Activated naive CD8-positive, alpha-beta T cell treated with anti-CD3 and anti-CD28 coated beads, Interleukin-2, amount 10 ng/mL, durations not matched to agents 7 days and 5 days (primary cell): ENCODE measurements around the gene CCDC40. TPM values are rescaled to one million over a fixed set of nuclear protein-coding genes. Genes with fewer than 3 reads are reported as not detected.

Experiments
- ATAC-seq: fragments of 150-1000 bp; cut with Tn5 transposase; one replicate; pipeline ENCODE4 v1.10.0; 2021; ENCODE audit warnings: low read depth, moderate library complexity
- POLR2A ChIA-PET: fragments of 350-600 bp; sonication (Branson Sonifier 250); formaldehyde crosslinking; loops from one replicate; lab custom pipeline; 2021; ENCODE audit warnings: antibody characterized with exemption; lab: Charles Lee
- DNase-seq: peaks from one replicate; pipeline ENCODE4 v3.0.0; 2021
- H3K27ac Mint-ChIP-seq: one replicate; pipeline ENCODE4 v1.8.0; 2022; ENCODE audit warnings: mild to moderate bottlenecking, mixed read lengths
- H3K27me3 Mint-ChIP-seq: one replicate; pipeline ENCODE4 v1.8.0; 2022; ENCODE audit warnings: mild to moderate bottlenecking, moderate library complexity, mixed read lengths
- H3K36me3 Mint-ChIP-seq: one replicate; pipeline ENCODE4 v1.8.0; 2021; ENCODE audit warnings: mild to moderate bottlenecking, mixed read lengths
- H3K4me1 Mint-ChIP-seq: one replicate; pipeline ENCODE4 v1.8.0; 2021; ENCODE audit warnings: mixed read lengths
- H3K4me3 Mint-ChIP-seq: one replicate; pipeline ENCODE4 v1.8.0; 2022; ENCODE audit warnings: mild to moderate bottlenecking, moderate library complexity, mixed read lengths
- H3K9me3 Mint-ChIP-seq: one replicate; pipeline ENCODE4 v1.8.0; 2021; ENCODE audit warnings: mixed read lengths
- total RNA-seq, 2 experiments: library from RNA; stranded (reverse); gene quantifications; one replicate each; pipeline ENCODE4 v1.2.3, GENCODE V29; 2021

Gene CCDC40
- total RNA-seq, 2 experiments from 2014 or later = 1.3 to 1.4 TPM

GRCh38 chr17:80110927-80111701 lies 74.7 kb downstream of the CCDC40 start:
- no peak overlapping the region for H3K27ac Mint-ChIP-seq
- no peaks in the 10 kb centered on the region for H3K27me3 Mint-ChIP-seq
- H3K9me3 Mint-ChIP-seq = no peaks in the 10 kb centered on the region
- no peak for DNase-seq
- peaks cover 4% of the 10 kb centered on the region for H3K4me1 Mint-ChIP-seq
- H3K36me3 Mint-ChIP-seq = peaks cover 2% of the 10 kb centered on the region
- H3K4me3 Mint-ChIP-seq = no peak overlapping the region
- no peak for ATAC-seq
- POLR2A ChIA-PET = no interaction called here

GRCh38 chr17:80111702-80112470 lies 75.4 kb downstream of the CCDC40 start:
- POLR2A ChIA-PET = no interaction called here
- Mint-ChIP-seq H3K9me3 (no peaks in the 10 kb centered on the region), H3K36me3 (peaks cover 2% of the 10 kb centered on the region), H3K4me1 (peaks cover 4% of the 10 kb centered on the region), H3K27ac (no peak overlapping the region), H3K27me3 (no peaks in the 10 kb centered on the region), H3K4me3 (no peak overlapping the region)
- ATAC-seq = no peak
- DNase-seq = peak; percentile 21

- DNase-seq (no peak), ATAC-seq (no peak)
- peaks cover 4% of the 10 kb centered on the region for H3K4me1 Mint-ChIP-seq
- no peak overlapping the region for H3K4me3 Mint-ChIP-seq
- peaks cover 2% of the 10 kb centered on the region for H3K36me3 Mint-ChIP-seq
- H3K27ac Mint-ChIP-seq = no peak overlapping the region
- POLR2A ChIA-PET = no interaction called here
- H3K27me3 Mint-ChIP-seq = no peaks in the 10 kb centered on the region
- no peaks in the 10 kb centered on the region for H3K9me3 Mint-ChIP-seq
Measured at GRCh38 chr17:80112471-80113032, 76.1 kb downstream of the CCDC40 start.

GRCh38 chr17:80113033-80113484 lies 76.6 kb downstream of the CCDC40 start:
- peak; percentile 23 for DNase-seq
- Mint-ChIP-seq H3K4me3 (no peak overlapping the region), H3K4me1 (peaks cover 4% of the 10 kb centered on the region), H3K27me3 (no peaks in the 10 kb centered on the region), H3K27ac (no peak overlapping the region), H3K9me3 (no peaks in the 10 kb centered on the region), H3K36me3 (peaks cover 2% of the 10 kb centered on the region)
- POLR2A ChIA-PET = no interaction called here
- no peak for ATAC-seq

GRCh38 chr17:80114758-80115157 lies 78.3 kb downstream of the CCDC40 start:
- Mint-ChIP-seq H3K27ac (no peak overlapping the region), H3K36me3 (peaks cover 2% of the 10 kb centered on the region), H3K4me3 (no peak overlapping the region), H3K9me3 (no peaks in the 10 kb centered on the region), H3K4me1 (peaks cover 4% of the 10 kb centered on the region), H3K27me3 (no peaks in the 10 kb centered on the region)
- POLR2A ChIA-PET = no interaction called here
- ATAC-seq = no peak
- no peak for DNase-seq

- peaks cover 2% of the 10 kb centered on the region for H3K36me3 Mint-ChIP-seq
- ATAC-seq = no peak
- POLR2A ChIA-PET = no interaction called here
- no peak overlapping the region for H3K27ac Mint-ChIP-seq
- H3K4me1 Mint-ChIP-seq = peaks cover 4% of the 10 kb centered on the region
- no peaks in the 10 kb centered on the region for H3K9me3 Mint-ChIP-seq
- H3K27me3 Mint-ChIP-seq = no peaks in the 10 kb centered on the region
- DNase-seq = no peak
- no peak overlapping the region for H3K4me3 Mint-ChIP-seq
Measured at GRCh38 chr17:80115159-80115558, 78.7 kb downstream of the CCDC40 start.

GRCh38 chr17:80116276-80116920 lies 80.0 kb downstream of the CCDC40 start:
- no peak overlapping the region for H3K27ac Mint-ChIP-seq
- H3K27me3 Mint-ChIP-seq = no peaks in the 10 kb centered on the region
- peaks cover 4% of the 10 kb centered on the region for H3K4me1 Mint-ChIP-seq
- DNase-seq (peak; percentile 17), ATAC-seq (no peak)
- peaks cover 2% of the 10 kb centered on the region for H3K36me3 Mint-ChIP-seq
- POLR2A ChIA-PET = interaction anchor here (0.5 to 1.3 kb wide), 2 partner anchors 15 to 83 kb away, joined by 3 to 6 read pairs; partner anchors contain the start of gene GAA
- H3K4me3 Mint-ChIP-seq = no peak overlapping the region
- no peaks in the 10 kb centered on the region for H3K9me3 Mint-ChIP-seq

GRCh38 chr17:80116921-80117380 lies 80.5 kb downstream of the CCDC40 start:
- H3K4me3 Mint-ChIP-seq = no peak overlapping the region
- POLR2A ChIA-PET = interaction anchor here (1.3 kb wide), 1 partner anchor 15 kb away, joined by 3 read pairs; the partner anchor contains the start of gene GAA
- DNase-seq = peak; percentile 19
- H3K36me3 Mint-ChIP-seq = peaks cover 2% of the 10 kb centered on the region
- peaks cover 4% of the 10 kb centered on the region for H3K4me1 Mint-ChIP-seq
- H3K27ac Mint-ChIP-seq = no peak overlapping the region
- H3K9me3 Mint-ChIP-seq = no peaks in the 10 kb centered on the region
- H3K27me3 Mint-ChIP-seq = no peaks in the 10 kb centered on the region
- ATAC-seq = no peak

- ATAC-seq (no peak), DNase-seq (peak; percentile 23)
- peaks cover 4% of the 10 kb centered on the region for H3K4me1 Mint-ChIP-seq
- peaks cover 2% of the 10 kb centered on the region for H3K36me3 Mint-ChIP-seq
- H3K27ac Mint-ChIP-seq = no peak overlapping the region
- no peaks in the 10 kb centered on the region for H3K27me3 Mint-ChIP-seq
- no peak overlapping the region for H3K4me3 Mint-ChIP-seq
- H3K9me3 Mint-ChIP-seq = no peaks in the 10 kb centered on the region
- POLR2A ChIA-PET = interaction anchor here (1.3 kb wide), 1 partner anchor 16 kb away, joined by 3 read pairs; the partner anchor contains the start of gene GAA
Measured at GRCh38 chr17:80117491-80118401, 81.3 kb downstream of the CCDC40 start.

- ATAC-seq (no peak), DNase-seq (peak; percentile 29)
- no peak overlapping the region for H3K27ac Mint-ChIP-seq
- peaks cover 2% of the 10 kb centered on the region for H3K36me3 Mint-ChIP-seq
- H3K4me1 Mint-ChIP-seq = peaks cover 4% of the 10 kb centered on the region
- H3K27me3 Mint-ChIP-seq = no peaks in the 10 kb centered on the region
- no peak overlapping the region for H3K4me3 Mint-ChIP-seq
- POLR2A ChIA-PET = no interaction called here
- H3K9me3 Mint-ChIP-seq = no peaks in the 10 kb centered on the region
Measured at GRCh38 chr17:80118601-80119270, 82.3 kb downstream of the CCDC40 start.

GRCh38 chr17:80119271-80119791 lies 82.9 kb downstream of the CCDC40 start:
- ATAC-seq (no peak), DNase-seq (peak; percentile 23)
- no peak overlapping the region for H3K4me3 Mint-ChIP-seq
- H3K9me3 Mint-ChIP-seq = no peaks in the 10 kb centered on the region
- no peak overlapping the region for H3K27ac Mint-ChIP-seq
- POLR2A ChIA-PET = no interaction called here
- no peaks in the 10 kb centered on the region for H3K27me3 Mint-ChIP-seq
- H3K36me3 Mint-ChIP-seq = peaks cover 2% of the 10 kb centered on the region
- peaks cover 4% of the 10 kb centered on the region for H3K4me1 Mint-ChIP-seq

- Mint-ChIP-seq H3K4me3 (no peak overlapping the region), H3K9me3 (no peaks in the 10 kb centered on the region), H3K27ac (no peak overlapping the region), H3K4me1 (peaks cover 3% of the 10 kb centered on the region), H3K27me3 (no peaks in the 10 kb centered on the region), H3K36me3 (peaks cover under 1% of the 10 kb centered on the region)
- ATAC-seq (no peak), DNase-seq (no peak)
- POLR2A ChIA-PET = no interaction called here
Measured at GRCh38 chr17:80119839-80120238, 83.4 kb downstream of the CCDC40 start.
